ENCODE results near the gene SERPIND1. TPM values are rescaled to one million over a fixed set of nuclear protein-coding genes. Genes with fewer than 3 reads are reported as not detected.

SERPIND1 gene
- polyA plus RNA-seq, 1 experiment, result 0.06 TPM

GRCh38 chr22:20752104-20752741 lies 21.7 kb upstream of the SERPIND1 start:
- Histone ChIP-seq H3K4me3 (ENCODE audit: low read depth, low read length) (no peak overlapping the region), H3K27me3 (ENCODE audit: control insufficient read depth, insufficient read depth, low read length) (no peaks in the 10 kb centered on the region), H3K9me3 (ENCODE audit: control insufficient read depth, insufficient read depth, low read length) (no peaks in the 10 kb centered on the region), H3K27ac (ENCODE audit: low read depth, low read length) (no peak overlapping the region)
- ChIA-PET POLR2A (interaction anchor here (0.6 kb wide), 1 partner anchor 32 kb away, joined by 7 read pairs; no protein-coding TSS in a partner anchor), CTCF (no interaction called here)
- no peak for TF ChIP-seq CTCF (IDR thresholded peaks at IDR 0.05; ENCODE audit: low read depth, low read length)
- no peak for DNase-seq (ENCODE audit: low read depth, low spot score)

- Histone ChIP-seq H3K9me3 (ENCODE audit: control insufficient read depth, insufficient read depth, low read length) (no peaks in the 10 kb centered on the region), H3K4me3 (ENCODE audit: low read depth, low read length) (no peak overlapping the region), H3K27ac (ENCODE audit: low read depth, low read length) (no peak overlapping the region), H3K27me3 (ENCODE audit: control insufficient read depth, insufficient read depth, low read length) (no peaks in the 10 kb centered on the region)
- ChIA-PET CTCF (no interaction called here), POLR2A (interaction anchor here (0.6 kb wide), 1 partner anchor 32 kb away, joined by 7 read pairs; no protein-coding TSS in a partner anchor)
- no peak for DNase-seq (ENCODE audit: low read depth, low spot score)
- no peak for TF ChIP-seq CTCF (IDR thresholded peaks at IDR 0.05; ENCODE audit: low read depth, low read length)
These were observed 21.0 kb upstream of the SERPIND1 start for GRCh38 chr22:20752873-20753272.

DNA sequence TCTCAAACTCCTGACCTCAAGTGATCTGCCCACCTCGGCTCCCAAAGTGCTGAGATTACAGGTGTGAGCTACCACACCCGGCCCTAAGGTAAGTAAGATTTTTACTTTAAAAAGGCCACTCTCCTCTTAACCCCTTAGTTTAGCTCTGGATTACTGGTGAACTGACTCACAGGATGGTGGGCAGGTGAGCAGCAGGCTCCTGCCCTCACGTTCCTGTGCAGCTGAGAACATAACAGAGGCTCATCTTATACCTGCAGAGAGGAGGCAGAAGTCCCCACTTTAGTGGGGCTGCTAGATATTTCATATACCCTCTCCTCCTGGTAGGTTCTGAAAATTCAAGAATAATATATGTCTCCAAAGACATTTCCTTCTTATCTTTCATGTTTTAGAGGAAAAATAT lies 17.1 kb upstream of the SERPIND1 start:
- no peak for TF ChIP-seq CTCF (IDR thresholded peaks at IDR 0.05; ENCODE audit: low read depth, low read length)
- POLR2A ChIA-PET, result no interaction called here
- Histone ChIP-seq H3K27ac (ENCODE audit: low read depth, low read length) (no peak overlapping the region), H3K27me3 (ENCODE audit: control insufficient read depth, insufficient read depth, low read length) (no peaks in the 10 kb centered on the region), H3K4me3 (ENCODE audit: low read depth, low read length) (no peak overlapping the region), H3K9me3 (ENCODE audit: control insufficient read depth, insufficient read depth, low read length) (no peaks in the 10 kb centered on the region)
- CTCF ChIA-PET, result no interaction called here
- no peak for DNase-seq (ENCODE audit: low read depth, low spot score)

DNA sequence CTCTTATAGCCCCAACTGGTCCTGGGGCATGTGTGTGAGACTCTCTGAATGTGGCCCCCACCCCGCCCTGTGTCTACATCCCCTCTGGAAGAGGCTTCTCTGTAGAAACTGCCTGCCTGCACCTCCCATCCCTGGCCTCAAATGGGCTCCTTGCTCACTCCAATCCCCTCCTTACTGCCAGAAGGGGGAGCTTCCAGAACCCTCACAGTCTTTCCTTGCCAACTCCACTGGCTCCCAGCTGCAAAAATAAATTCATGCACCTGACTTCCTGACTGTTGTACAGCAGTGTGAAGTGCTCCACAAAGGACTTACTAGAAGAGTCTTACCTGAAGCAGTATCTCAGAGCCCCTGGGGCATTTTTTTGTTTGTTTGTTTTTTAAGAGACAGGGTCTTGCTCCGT lies 15.2 kb upstream of the SERPIND1 start:
- Histone ChIP-seq H3K27ac (ENCODE audit: low read depth, low read length) (no peak overlapping the region), H3K4me3 (ENCODE audit: low read depth, low read length) (no peak overlapping the region), H3K27me3 (ENCODE audit: control insufficient read depth, insufficient read depth, low read length) (no peaks in the 10 kb centered on the region), H3K9me3 (ENCODE audit: control insufficient read depth, insufficient read depth, low read length) (no peaks in the 10 kb centered on the region)
- CTCF ChIA-PET, result interaction anchor here (1.6 kb wide), 1 partner anchor 25 kb away, joined by 8 read pairs; no protein-coding TSS in a partner anchor
- no peak for TF ChIP-seq CTCF (IDR thresholded peaks at IDR 0.05; ENCODE audit: low read depth, low read length)
- POLR2A ChIA-PET, result no interaction called here
- no peak for DNase-seq (ENCODE audit: low read depth, low spot score)

- CTCF ChIA-PET, result interaction anchor here (1.2 kb wide), 1 partner anchor 24 kb away, joined by 3 read pairs; no protein-coding TSS in a partner anchor
- no peak overlapping the region for H3K4me3 ChIP-seq (ENCODE audit: low read depth, low read length)
- DNase-seq (ENCODE audit: low read depth, low spot score), result no peak
These were observed 13.8 kb upstream of the SERPIND1 start for GRCh38 chr22:20760084-20760483.

More at GRCh38 chr22:20760084-20760483, 13.8 kb upstream of the SERPIND1 start:
- TF ChIP-seq CTCF (IDR thresholded peaks at IDR 0.05; ENCODE audit: low read depth, low read length), result no peak
- POLR2A ChIA-PET, result no interaction called here
- no peaks in the 10 kb centered on the region for H3K9me3 ChIP-seq (ENCODE audit: control insufficient read depth, insufficient read depth, low read length)
- no peaks in the 10 kb centered on the region for H3K27me3 ChIP-seq (ENCODE audit: control insufficient read depth, insufficient read depth, low read length)
- no peak overlapping the region for H3K27ac ChIP-seq (ENCODE audit: low read depth, low read length)

All from AG04450 (cell line).